ENCODE results near the gene TM2D3. TPM values are rescaled to one million over a fixed set of nuclear protein-coding genes. Genes with fewer than 3 reads are reported as not detected.
"Not testable (repeated sequence)": the region's sequence is repeated elsewhere in the genome, so short reads cannot be mapped to it uniquely, and the experiment has no call there.

TM2D3 gene
- total and polyA plus RNA-seq, 3 experiments from 2014 or later = 35.8 to 68.0 (median 63.5) TPM

DNA sequence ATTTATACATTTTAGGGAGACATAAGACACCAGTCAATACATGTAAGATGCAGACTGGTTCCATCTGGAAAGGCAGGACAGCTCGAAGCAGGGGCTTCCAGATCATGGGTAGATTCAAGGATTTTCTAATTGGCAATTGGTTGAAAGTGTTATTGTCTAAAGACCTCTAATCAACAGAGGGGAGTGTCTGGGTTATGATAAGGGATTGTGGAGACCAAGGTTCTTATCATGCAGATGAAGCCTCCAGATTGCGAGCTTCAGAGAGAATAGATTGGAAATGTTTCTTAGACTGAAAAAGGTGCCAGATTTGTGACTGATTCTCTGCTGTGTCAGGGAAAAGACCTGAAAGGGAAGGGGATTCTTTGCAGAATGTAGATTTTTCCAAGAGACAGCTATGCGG is 15.1 kb downstream of the TM2D3 start:
- no peak for DNase-seq
- Histone ChIP-seq H3K4me3 (ENCODE audit: low read length) (no peak overlapping the region), H3K9me3 (ENCODE audit: low read length) (no peaks in the 10 kb centered on the region), H3K4me1 (ENCODE audit: insufficient read depth, low read length) (peaks cover 14% of the 10 kb centered on the region), H3K27ac (ENCODE audit: low read depth, low read length) (no peak overlapping the region), H3K36me3 (ENCODE audit: insufficient read depth, low read length) (peaks cover 22% of the 10 kb centered on the region), H3K27me3 (ENCODE audit: insufficient read depth, low read length, poor library complexity, severe bottlenecking) (no peaks in the 10 kb centered on the region)
- Mint-ChIP-seq H3K27me3 (no peaks in the 10 kb centered on the region), H3K9me3 (no peaks in the 10 kb centered on the region), H3K4me3 (no peak overlapping the region), H3K27ac (peak overlapping the region in 2 of 8 donors; percentile 18 to 40), H3K36me3 (peaks cover 4 to 70% (median 16%) of the 10 kb centered on the region in 3 donors), H3K4me1 (peaks cover 14 to 16% (median 15%) of the 10 kb centered on the region in 3 donors)
- ChIA-PET CTCF (interaction anchor here (1.1 kb wide), 1 partner anchor 379 kb away, joined by 3 read pairs; no protein-coding TSS in a partner anchor), POLR2A (no interaction called here)

DNA sequence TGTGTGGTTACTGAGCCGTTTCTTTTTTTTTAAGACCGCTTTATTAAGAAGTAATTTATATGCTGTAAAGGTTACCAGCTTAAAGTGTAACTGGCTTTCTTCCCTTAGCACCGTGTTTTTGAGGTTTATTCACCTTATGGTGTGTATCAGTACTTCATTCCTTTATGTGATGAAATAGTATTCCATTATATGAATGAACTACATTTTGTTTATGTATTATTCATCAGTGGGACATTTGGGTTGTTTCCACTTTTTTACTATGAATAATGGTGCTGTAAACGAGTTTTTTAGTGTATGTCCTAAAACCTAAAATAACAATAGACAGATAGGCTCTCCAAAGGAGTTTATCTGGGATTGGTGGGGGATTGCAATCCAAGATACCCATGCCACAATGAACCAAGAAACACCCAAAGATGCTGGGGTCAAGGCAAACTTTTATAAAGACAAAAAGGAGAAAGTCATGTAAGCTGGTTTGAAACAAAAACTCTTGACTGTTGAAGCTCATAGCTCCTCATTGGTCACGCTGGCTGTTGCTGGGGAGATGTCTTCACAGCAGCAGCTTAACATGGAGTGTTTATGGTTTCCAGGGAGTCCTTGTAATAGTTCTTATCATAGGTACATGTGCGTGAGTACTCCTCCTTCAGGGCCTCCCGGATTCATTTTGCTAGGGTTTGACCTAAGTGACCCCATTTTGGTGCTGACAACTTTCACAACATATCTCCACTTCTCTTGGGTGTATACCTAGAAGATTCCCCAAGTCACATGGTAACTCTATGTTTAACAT is 16.0 kb downstream of the TM2D3 start:
- Mint-ChIP-seq H3K4me3 (no peak overlapping the region), H3K4me1 (peaks cover 5 to 7% (median 6%) of the 10 kb centered on the region in 3 donors), H3K27ac (peak overlapping the region in 2 of 8 donors; percentile 31 to 36), H3K27me3 (no peaks in the 10 kb centered on the region), H3K36me3 (peaks cover 4 to 66% (median 16%) of the 10 kb centered on the region in 3 donors), H3K9me3 (no peaks in the 10 kb centered on the region)
- ChIA-PET CTCF (interaction anchor here (1.1 kb wide), 1 partner anchor 378 kb away, joined by 3 read pairs; no protein-coding TSS in a partner anchor), POLR2A (no interaction called here)
- Histone ChIP-seq H3K27ac (ENCODE audit: low read depth, low read length) (no peak overlapping the region), H3K27me3 (ENCODE audit: insufficient read depth, low read length, poor library complexity, severe bottlenecking) (no peaks in the 10 kb centered on the region), H3K4me3 (ENCODE audit: low read length) (no peak overlapping the region), H3K9me3 (ENCODE audit: low read length) (no peaks in the 10 kb centered on the region), H3K4me1 (ENCODE audit: insufficient read depth, low read length) (peaks cover 5% of the 10 kb centered on the region), H3K36me3 (ENCODE audit: insufficient read depth, low read length) (peaks cover 21% of the 10 kb centered on the region)
- no peak for DNase-seq

DNA sequence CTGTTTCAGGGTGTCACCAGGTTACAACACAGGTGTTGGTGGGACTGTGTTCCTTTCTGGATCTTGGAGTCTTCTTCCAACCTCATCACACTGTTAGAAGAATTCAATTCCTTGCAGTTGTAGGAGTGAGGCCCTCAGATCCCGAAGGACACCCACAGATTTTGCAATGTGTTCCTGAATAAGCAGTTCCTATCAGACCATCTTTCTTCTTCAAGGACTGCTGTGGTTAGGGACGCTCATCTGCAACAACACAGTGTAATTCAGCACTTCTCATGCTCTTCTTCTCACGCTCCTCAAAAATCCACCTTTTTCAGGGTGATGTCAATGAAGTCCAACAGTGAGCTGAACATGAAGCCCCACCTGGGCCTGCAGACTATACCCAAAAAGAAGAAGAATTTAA is 18.8 kb downstream of the TM2D3 start:
- ChIA-PET POLR2A (no interaction called here), CTCF (interaction anchor here (1.2 kb wide), 1 partner anchor 9 kb away, joined by 4 read pairs; no protein-coding TSS in a partner anchor)
- H3K9me3 Mint-ChIP-seq = no peaks in the 10 kb centered on the region
- H3K4me1 ChIP-seq (ENCODE audit: insufficient read depth, low read length) = no peaks in the 10 kb centered on the region
- no peaks in the 10 kb centered on the region for H3K9me3 ChIP-seq (ENCODE audit: low read length)
- peaks cover 0 to 39% (median 8%) of the 10 kb centered on the region in 3 donors for H3K36me3 Mint-ChIP-seq
- H3K27me3 ChIP-seq (ENCODE audit: insufficient read depth, low read length, poor library complexity, severe bottlenecking) = no peaks in the 10 kb centered on the region
- H3K4me3 Mint-ChIP-seq = no peak overlapping the region
- H3K27ac ChIP-seq (ENCODE audit: low read depth, low read length) = no peak overlapping the region
- DNase-seq = no peak
- H3K27ac Mint-ChIP-seq = peak overlapping the region in 1 of 8 donors; percentile 86
- H3K4me1 Mint-ChIP-seq = no peaks in the 10 kb centered on the region
- no peaks in the 10 kb centered on the region for H3K27me3 Mint-ChIP-seq
- no peak overlapping the region for H3K4me3 ChIP-seq (ENCODE audit: low read length)
- no peaks in the 10 kb centered on the region for H3K36me3 ChIP-seq (ENCODE audit: insufficient read depth, low read length)

DNA sequence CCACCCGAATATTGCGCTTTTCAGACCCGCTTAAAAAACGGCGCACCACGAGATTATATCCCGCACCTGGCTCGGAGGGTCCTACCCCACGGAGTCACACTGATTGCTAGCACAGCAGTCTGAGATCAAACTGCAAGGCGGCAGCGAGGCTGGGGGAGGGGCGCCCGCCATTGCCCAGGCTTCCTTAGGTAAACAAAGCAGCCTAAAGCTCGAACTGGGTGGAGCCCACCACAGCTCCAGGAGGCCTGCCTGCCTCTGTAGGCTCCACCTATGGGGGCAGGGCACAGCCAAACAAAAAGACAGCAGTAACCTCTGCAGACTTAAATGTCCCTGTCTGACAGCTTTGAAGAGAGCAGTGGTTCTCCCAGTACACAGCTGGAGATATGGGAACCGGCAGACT is 25.5 kb downstream of the TM2D3 start:
- H3K4me3 Mint-ChIP-seq; H3K27me3 Mint-ChIP-seq; H3K27ac ChIP-seq (ENCODE audit: low read depth, low read length); POLR2A ChIA-PET; H3K27me3 ChIP-seq (ENCODE audit: insufficient read depth, low read length, poor library complexity, severe bottlenecking); H3K36me3 ChIP-seq (ENCODE audit: insufficient read depth, low read length); CTCF ChIA-PET; H3K9me3 ChIP-seq (ENCODE audit: low read length); DNase-seq; H3K4me1 ChIP-seq (ENCODE audit: insufficient read depth, low read length); H3K27ac Mint-ChIP-seq; H3K4me3 ChIP-seq (ENCODE audit: low read length); H3K9me3 Mint-ChIP-seq: not testable (repeated sequence)
- peaks cover 25 to 39% (median 29%) of the 10 kb centered on the region in 3 donors for H3K4me1 Mint-ChIP-seq
- H3K36me3 Mint-ChIP-seq = peaks cover 12 to 37% (median 17%) of the 10 kb centered on the region in 3 donors

DNA sequence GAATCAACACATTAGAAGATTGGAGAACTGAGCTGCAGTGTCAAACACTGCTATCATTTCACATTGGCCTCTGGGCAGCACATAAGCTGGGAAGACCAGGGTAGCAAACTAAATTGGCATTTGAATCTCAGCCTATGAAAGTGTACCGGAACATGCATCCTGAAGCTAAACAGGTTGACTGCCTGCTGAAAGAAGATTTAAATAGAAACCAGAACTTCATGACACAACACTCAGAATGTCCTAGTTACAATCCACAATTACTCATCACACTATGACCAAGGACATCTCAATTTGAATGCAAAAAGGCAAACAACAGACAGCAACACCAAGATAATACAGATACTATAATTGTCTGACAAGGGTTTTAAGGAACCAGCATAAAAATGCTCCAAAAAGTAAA is 26.2 kb downstream of the TM2D3 start:
- DNase-seq = no peak
- H3K36me3 Mint-ChIP-seq = peaks cover 12 to 43% (median 22%) of the 10 kb centered on the region in 3 donors
- Histone ChIP-seq H3K27ac (ENCODE audit: low read depth, low read length) (no peak overlapping the region), H3K4me1 (ENCODE audit: insufficient read depth, low read length) (peaks cover 8% of the 10 kb centered on the region), H3K4me3 (ENCODE audit: low read length) (no peak overlapping the region), H3K9me3 (ENCODE audit: low read length) (no peaks in the 10 kb centered on the region), H3K27me3 (ENCODE audit: insufficient read depth, low read length, poor library complexity, severe bottlenecking) (no peaks in the 10 kb centered on the region), H3K36me3 (ENCODE audit: insufficient read depth, low read length) (no peaks in the 10 kb centered on the region)
- no peaks in the 10 kb centered on the region for H3K27me3 Mint-ChIP-seq
- H3K4me3 Mint-ChIP-seq = no peak overlapping the region
- POLR2A ChIA-PET = no interaction called here
- CTCF ChIA-PET = no interaction called here
- H3K27ac Mint-ChIP-seq = peak overlapping the region in 2 of 8 donors; percentile 31 to 34
- peaks cover 25 to 42% (median 31%) of the 10 kb centered on the region in 3 donors for H3K4me1 Mint-ChIP-seq
- H3K9me3 Mint-ChIP-seq = peaks cover 0 to 4% (median 3%) of the 10 kb centered on the region in 5 donors

DNA sequence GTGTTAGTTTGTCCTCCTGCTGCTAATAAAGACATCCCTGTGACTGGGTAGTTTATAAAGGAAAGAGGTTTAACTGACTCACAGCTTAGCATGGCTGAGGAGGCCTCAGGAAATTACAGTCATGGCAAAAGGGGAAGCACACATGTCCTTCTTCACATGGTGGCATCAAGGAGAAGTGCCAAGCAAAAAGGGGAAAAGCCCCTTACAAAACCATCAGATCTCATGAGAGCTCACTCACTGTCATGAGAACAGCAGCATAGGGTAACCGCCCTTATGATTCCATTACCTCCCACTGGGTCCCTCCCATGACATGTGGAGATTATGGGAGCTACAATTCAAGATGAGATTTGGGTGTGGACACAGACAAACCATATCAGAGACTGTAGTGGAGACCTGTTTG is 27.0 kb downstream of the TM2D3 start:
- Mint-ChIP-seq H3K4me1 (peaks cover 25 to 42% (median 31%) of the 10 kb centered on the region in 3 donors), H3K9me3 (peaks cover 0 to 4% (median 3%) of the 10 kb centered on the region in 5 donors), H3K36me3 (peaks cover 12 to 50% (median 24%) of the 10 kb centered on the region in 3 donors), H3K27me3 (no peaks in the 10 kb centered on the region), H3K27ac (no peak overlapping the region), H3K4me3 (no peak overlapping the region)
- Histone ChIP-seq H3K27me3 (ENCODE audit: insufficient read depth, low read length, poor library complexity, severe bottlenecking) (no peaks in the 10 kb centered on the region), H3K4me1 (ENCODE audit: insufficient read depth, low read length) (peaks cover 8% of the 10 kb centered on the region), H3K36me3 (ENCODE audit: insufficient read depth, low read length) (no peaks in the 10 kb centered on the region), H3K27ac (ENCODE audit: low read depth, low read length) (no peak overlapping the region), H3K4me3 (ENCODE audit: low read length) (no peak overlapping the region), H3K9me3 (ENCODE audit: low read length) (no peaks in the 10 kb centered on the region)
- ChIA-PET POLR2A (no interaction called here), CTCF (no interaction called here)
- DNase-seq = no peak

DNA sequence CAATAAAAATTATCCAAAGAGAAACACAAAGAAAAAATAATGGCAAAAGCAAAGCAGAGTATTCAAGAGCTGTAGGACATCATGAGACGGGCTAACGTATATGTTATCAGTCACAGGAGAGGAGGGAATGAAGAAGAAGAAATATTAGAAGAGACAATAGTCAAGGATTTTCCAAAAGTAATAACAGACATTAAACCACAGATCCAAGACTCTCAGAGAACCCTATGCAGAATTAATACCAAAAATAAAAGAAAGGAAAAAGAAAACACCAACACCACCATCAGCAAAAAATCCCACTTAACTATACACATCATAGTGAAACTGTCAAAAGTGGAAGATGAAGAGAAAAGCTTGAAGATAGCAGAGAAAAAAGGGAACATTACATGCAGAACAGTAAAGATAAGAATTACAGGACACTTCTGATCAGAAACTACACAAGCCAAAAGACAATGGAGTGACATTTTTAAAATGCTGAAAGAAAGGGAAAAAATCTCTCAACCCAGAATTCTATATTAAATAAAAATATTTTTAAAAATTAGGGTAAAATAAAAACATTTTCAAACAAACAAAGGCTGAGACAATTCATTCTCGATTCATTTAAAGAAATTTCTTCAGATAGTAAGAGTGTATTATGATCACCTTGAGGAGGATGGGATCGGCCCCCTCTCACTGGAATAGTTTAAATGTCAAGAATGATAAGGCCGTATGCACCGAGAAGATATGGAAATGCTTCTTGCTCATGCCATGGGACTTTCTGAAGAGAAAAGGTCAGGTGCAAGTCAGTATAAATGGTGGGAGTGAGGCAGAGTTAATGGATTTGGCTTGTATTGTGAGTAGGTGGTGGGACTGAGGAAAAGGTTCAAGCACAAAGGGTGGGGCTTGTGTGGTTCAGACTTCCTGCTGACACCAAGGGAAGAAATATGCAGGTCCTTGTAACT is 28.5 kb downstream of the TM2D3 start:
- Histone ChIP-seq H3K4me1 (ENCODE audit: insufficient read depth, low read length) (peaks cover 8% of the 10 kb centered on the region), H3K27me3 (ENCODE audit: insufficient read depth, low read length, poor library complexity, severe bottlenecking) (no peaks in the 10 kb centered on the region), H3K27ac (ENCODE audit: low read depth, low read length) (no peak overlapping the region), H3K9me3 (ENCODE audit: low read length) (no peaks in the 10 kb centered on the region), H3K4me3 (ENCODE audit: low read length) (no peak overlapping the region), H3K36me3 (ENCODE audit: insufficient read depth, low read length) (no peaks in the 10 kb centered on the region)
- Mint-ChIP-seq H3K4me3 (no peak overlapping the region), H3K27ac (peak overlapping the region in 1 of 8 donors; percentile 61), H3K4me1 (peaks cover 26 to 42% (median 31%) of the 10 kb centered on the region in 3 donors), H3K27me3 (no peaks in the 10 kb centered on the region), H3K36me3 (peaks cover 12 to 59% (median 24%) of the 10 kb centered on the region in 3 donors), H3K9me3 (peaks cover 0 to 4% (median 3%) of the 10 kb centered on the region in 5 donors)
- ChIA-PET CTCF (no interaction called here), POLR2A (no interaction called here)
- DNase-seq = no peak
